GM23338 (cell line): Measurements from ENCODE around the gene WBP2. TPM values are rescaled to one million over a fixed set of nuclear protein-coding genes. Genes with fewer than 3 reads are reported as not detected.

Source experiments
- ATAC-seq: fragments of 200-7000 bp; cut with Tn5 transposase; 3 replicates; pipeline ENCODE4 v1.9.1; 2020
- DNase-seq: peaks from one replicate; pipeline ENCODE4 v3.0.0-alpha.2; 2015; ENCODE audit warnings: low spot score
- H2AFZ ChIP-seq: fragments of 200-600 bp; sonication (generic); 2 replicates; pipeline ENCODE4 v1.8.0; 2016; ENCODE audit warnings: antibody characterized with exemption, mild to moderate bottlenecking, moderate library complexity
- H3F3A ChIP-seq: fragments of 200-600 bp; sonication (generic); replicated peaks from 2 replicates; pipeline ENCODE4 v1.8.0; 2017; ENCODE audit warnings: antibody characterized with exemption, mixed run types, low read depth
- H3K27ac ChIP-seq: fragments of 200-600 bp; sonication (generic); 2 replicates; pipeline ENCODE4 v1.6.1; 2016; ENCODE audit warnings: low read depth
- H3K27me3 ChIP-seq: fragments of 200-600 bp; sonication (generic); 2 replicates; pipeline ENCODE4 v1.8.0; 2016; ENCODE audit warnings: mild to moderate bottlenecking, mixed run types, moderate library complexity; ENCODE audit not compliant: insufficient read depth
- H3K36me3 ChIP-seq: fragments of 200-600 bp; sonication (generic); 2 replicates; pipeline ENCODE4 v1.8.0; 2016; ENCODE audit warnings: mild to moderate bottlenecking; ENCODE audit not compliant: insufficient read depth
- H3K4me1 ChIP-seq: fragments of 200-600 bp; sonication (generic); 2 replicates; pipeline ENCODE4 v1.8.0; 2016; ENCODE audit warnings: mild to moderate bottlenecking, moderate library complexity; ENCODE audit not compliant: insufficient read depth
- H3K4me2 ChIP-seq: fragments of 200-600 bp; sonication (generic); 2 replicates; pipeline ENCODE4 v1.7.1; 2017; ENCODE audit warnings: mixed run types
- H3K4me3 ChIP-seq: fragments of 200-600 bp; sonication (generic); 2 replicates; pipeline ENCODE4 v1.6.1; 2016; ENCODE audit warnings: mixed run types
- H3K79me2 ChIP-seq: fragments of 200-600 bp; sonication (generic); replicated peaks from 2 replicates; pipeline ENCODE4 v1.8.0; 2017; ENCODE audit warnings: mild to moderate bottlenecking; ENCODE audit not compliant: insufficient read depth
- H3K9me2 ChIP-seq: fragments of 200-600 bp; sonication (generic); 2 replicates; pipeline ENCODE4 v1.8.0; 2017; ENCODE audit not compliant: insufficient read depth
- H4K20me1 ChIP-seq: fragments of 200-600 bp; sonication (generic); replicated peaks from 2 replicates; pipeline ENCODE4 v1.8.0; 2017; ENCODE audit warnings: mild to moderate bottlenecking; ENCODE audit not compliant: insufficient read depth
- H3K27ac Mint-ChIP-seq: 2 replicates; pipeline ENCODE4 v1.8.0; 2020; ENCODE audit warnings: inconsistent platforms, mild to moderate bottlenecking, moderate library complexity, mixed read lengths
- H3K27me3 Mint-ChIP-seq: 3 replicates; pipeline ENCODE4 v1.8.0; 2022; ENCODE audit warnings: low read depth, mild to moderate bottlenecking, moderate library complexity, mixed read lengths, inconsistent platforms; ENCODE audit not compliant: insufficient read depth, poor library complexity
- H3K36me3 Mint-ChIP-seq: 3 replicates; pipeline ENCODE4 v1.8.0; 2021; ENCODE audit warnings: low read depth, mild to moderate bottlenecking, inconsistent platforms, moderate library complexity, mixed read lengths
- H3K4me1 Mint-ChIP-seq: 3 replicates; pipeline ENCODE4 v1.8.0; 2020; ENCODE audit warnings: mild to moderate bottlenecking, inconsistent platforms, mixed read lengths
- H3K4me3 Mint-ChIP-seq: 3 replicates; pipeline ENCODE4 v1.8.0; 2021; ENCODE audit warnings: moderate library complexity, mild to moderate bottlenecking, inconsistent platforms, mixed read lengths
- H3K9me3 Mint-ChIP-seq: 3 replicates; pipeline ENCODE4 v1.8.0; 2020; ENCODE audit warnings: moderate library complexity, mild to moderate bottlenecking, inconsistent platforms, mixed read lengths
- CREB1 ChIP-seq: fragments of 250-450 bp; sonication (Bioruptor Pico); IDR thresholded peaks from 2 replicates; pipeline ENCODE4 v1.5.0; 2020; ENCODE audit warnings: low read depth, mild to moderate bottlenecking, moderate library complexity
- CTCF ChIP-seq, 2 experiments: fragments of 200-600 bp in 1 of 2; sonication (generic) in 1 of 2; conservative IDR thresholded peaks; 2 replicates each; pipeline versions ENCODE4 v1.5.1 to v1.6.1; 2016 to 2017; ENCODE audit warnings: antibody characterized with exemption in 2 of 2, low read depth in 2 of 2, mild to moderate bottlenecking in 2 of 2, moderate library complexity in 1 of 2
- ETS1 ChIP-seq: IDR thresholded peaks from 2 replicates; pipeline ENCODE4 v1.6.1; 2016; ENCODE audit warnings: antibody characterized with exemption
- EZH2 ChIP-seq: fragments of 200-600 bp; sonication (generic); IDR thresholded peaks from one replicate; pipeline ENCODE4 v1.8.0; 2017; ENCODE audit warnings: antibody characterized with exemption, mild to moderate bottlenecking, low read depth; ENCODE audit not compliant: unreplicated experiment
- EZH2phosphoT487 ChIP-seq: fragments of 200-600 bp; sonication (generic); IDR thresholded peaks from one replicate; pipeline ENCODE4 v1.8.1; 2018; ENCODE audit warnings: antibody characterized with exemption; ENCODE audit not compliant: unreplicated experiment
- JUNB ChIP-seq: IDR thresholded peaks from one replicate; pipeline ENCODE4 v1.6.1; 2016; ENCODE audit warnings: antibody characterized with exemption; ENCODE audit not compliant: unreplicated experiment
- NANOG ChIP-seq: IDR thresholded peaks from 2 replicates; pipeline ENCODE4 v1.6.1; 2016; ENCODE audit warnings: antibody characterized with exemption, borderline replicate concordance
- POLR2AphosphoS5 ChIP-seq: IDR thresholded peaks from 2 replicates; pipeline ENCODE4 v1.6.1; 2016; ENCODE audit warnings: antibody characterized with exemption, low read depth
- STAT1 ChIP-seq: IDR thresholded peaks from one replicate; pipeline ENCODE4 v1.6.1; 2016; ENCODE audit warnings: antibody characterized with exemption; ENCODE audit not compliant: unreplicated experiment
- ZNF114 ChIP-seq: fragments of 250-450 bp; sonication (Bioruptor Pico); IDR thresholded peaks from 2 replicates; pipeline ENCODE4 v1.5.0; 2020; ENCODE audit warnings: mild to moderate bottlenecking, moderate library complexity
- ZNF331 ChIP-seq: fragments of 250-450 bp; sonication (Bioruptor Pico); IDR thresholded peaks from 2 replicates; pipeline ENCODE4 v1.5.0; 2020; ENCODE audit warnings: low read depth, mild to moderate bottlenecking, moderate library complexity
- ZNF462 ChIP-seq: fragments of 250-450 bp; sonication (Bioruptor Pico); IDR thresholded peaks from 2 replicates; pipeline ENCODE4 v1.5.0; 2020; ENCODE audit warnings: mild to moderate bottlenecking, moderate library complexity
- polyA plus RNA-seq: library from polyadenylated mRNA; unstranded; fragments of >200 nt; fragmentation: Nextera tagmentation; extraction: Ambion mirVana; gene quantifications from 2 replicates; pipeline ENCODE4 v1.2.1, GENCODE V29; 2016
- total RNA-seq: library from RNA; depleted of rRNA; stranded (reverse); fragments of >200 nt; shearing (Covaris generic); gene quantifications from 2 replicates; pipeline ENCODE4 v1.2.3, GENCODE V29; 2014

WBP2 gene
- total and polyA plus RNA-seq, 2 experiments from 2014 or later = 36.2 to 63.5 TPM

- no peak for TF ChIP-seq ETS1
- TF ChIP-seq ZNF331 = no peak
Measured at GRCh38 chr17:75895370-75896155, 40.4 kb upstream of the WBP2 start (continued).

- Mint-ChIP-seq H3K27me3 (peaks cover 15% of the 10 kb centered on the region), H3K36me3 (peaks cover 36% of the 10 kb centered on the region), H3K9me3 (no peaks in the 10 kb centered on the region), H3K4me3 (peak overlapping the region; percentile 8), H3K27ac (peak overlapping the region; percentile 19; the same call in 1 of the 2 replicates), H3K4me1 (peaks cover 26% of the 10 kb centered on the region)
- Histone ChIP-seq H3K4me2 (peak overlapping the region; percentile 92; the same call in 1 of the 2 replicates), H3K9me2 (no peaks in the 10 kb centered on the region), H3F3A (peaks cover 32% of the 10 kb centered on the region), H4K20me1 (no peaks in the 10 kb centered on the region; the same call in 1 of the 2 replicates), H3K27ac (peak overlapping the region; percentile 59; the same call in 1 of the 2 replicates), H3K79me2 (peaks cover 18% of the 10 kb centered on the region), H3K4me3 (no peak overlapping the region), H3K36me3 (no peaks in the 10 kb centered on the region), H2AFZ (no peak overlapping the region), H3K27me3 (no peaks in the 10 kb centered on the region), H3K4me1 (peaks cover 18% of the 10 kb centered on the region; the same call in 1 of the 2 replicates)
- ATAC-seq = peak; percentile 9
- DNase-seq = peak; percentile 68
- no peak for TF ChIP-seq NANOG
- no peak for TF ChIP-seq JUNB
- no peak for TF ChIP-seq ZNF331
- no peak for TF ChIP-seq CREB1 (CRISPR knock-in tag)
- no peak for TF ChIP-seq STAT1
- TF ChIP-seq POLR2AphosphoS5 = no peak; the same call in 1 of the 2 replicates
- TF ChIP-seq EZH2 = no peak
- TF ChIP-seq ZNF114 (CRISPR knock-in tag) = no peak
- TF ChIP-seq CTCF (conservative IDR thresholded peaks at IDR 0.05; ENCODE audit: low read depth in 2 of 2) = no peak
- TF ChIP-seq ETS1 = no peak
- TF ChIP-seq EZH2phosphoT487 = no peak
- no peak for TF ChIP-seq ZNF462 (CRISPR knock-in tag)
Measured at GRCh38 chr17:75894049-75894733, 39.1 kb upstream of the WBP2 start.
